ENCODE results near the gene TMPRSS15. TPM values are rescaled to one million over a fixed set of nuclear protein-coding genes. Genes with fewer than 3 reads are reported as not detected.

The TMPRSS15 gene
- polyA plus RNA-seq, 3 donors = 0.21 to 0.36 (median 0.22) TPM

GRCh38 chr21:18245464-18245967 is 158.1 kb downstream of the TMPRSS15 start:
- peak; percentile 36 for DNase-seq

GRCh38 chr21:18244671-18245463 is 158.7 kb downstream of the TMPRSS15 start, which contains the start of gene CHODL:
TSS of gene CHODL (plus strand) at chr21:18244833. CDS start at chr21:18245224, 391 bp downstream.
- peak; percentile 28 for DNase-seq

GRCh38 chr21:18235545-18235944 is 168.0 kb downstream of the TMPRSS15 start:
- no peak for DNase-seq

- no peak for DNase-seq
These were observed 175.4 kb downstream of the TMPRSS15 start for GRCh38 chr21:18228060-18228739.

- DNase-seq = no peak
These were observed 181.2 kb downstream of the TMPRSS15 start for GRCh38 chr21:18222346-18222745.

GRCh38 chr21:18220498-18220897 is 183.1 kb downstream of the TMPRSS15 start:
- DNase-seq = no peak

Other genes starting within 250 kb of the TMPRSS15 start
- gene CHODL, start 159.0 kb downstream of the TMPRSS15 start, polyA plus RNA-seq (ENCODE audit: insufficient read length in 3 of 3) = 10 to 100 TPM; 32.7 to 45.3 (median 34.2) TPM

Measured in renal pelvis (tissue), 4 donors.